WTC11 (cell line): ENCODE data around the gene RPS6KC1.

ENCODE experiments used
- TF ChIP-seq, protein P1 (sequence below): fragments of 200-600 bp; IDR thresholded peaks from 2 replicates; pipeline ENCODE4 v1.8.0; 2022; ENCODE audit warnings: antibody characterized with exemption
- TF ChIP-seq, protein P2 (sequence below): sonication (generic); formaldehyde crosslinking; IDR thresholded peaks from 2 replicates; pipeline ENCODE4 v1.8.0; 2022; ENCODE audit warnings: mild to moderate bottlenecking, missing genetic modification reagents

DNA sequence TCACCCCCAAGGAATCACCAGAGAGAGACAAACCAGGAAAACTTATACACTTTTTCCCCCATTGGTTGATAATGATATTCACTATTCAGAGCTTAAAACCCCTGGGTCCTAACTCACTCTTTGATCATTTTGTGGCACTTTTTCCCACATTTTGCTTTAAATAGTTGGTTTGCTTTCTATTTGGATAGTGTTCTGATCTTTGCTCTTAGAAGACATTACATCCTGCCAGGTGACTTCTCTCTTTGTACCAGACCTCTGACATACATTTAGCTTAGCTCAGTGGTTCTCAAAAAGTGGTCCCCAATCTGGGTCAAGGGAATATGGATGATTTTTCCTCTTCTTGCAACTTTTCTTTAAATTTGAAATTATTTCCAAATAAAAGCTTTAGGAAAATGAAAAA lies 228.4 kb downstream of the RPS6KC1 start:
- TF ChIP-seq, protein P1, sequence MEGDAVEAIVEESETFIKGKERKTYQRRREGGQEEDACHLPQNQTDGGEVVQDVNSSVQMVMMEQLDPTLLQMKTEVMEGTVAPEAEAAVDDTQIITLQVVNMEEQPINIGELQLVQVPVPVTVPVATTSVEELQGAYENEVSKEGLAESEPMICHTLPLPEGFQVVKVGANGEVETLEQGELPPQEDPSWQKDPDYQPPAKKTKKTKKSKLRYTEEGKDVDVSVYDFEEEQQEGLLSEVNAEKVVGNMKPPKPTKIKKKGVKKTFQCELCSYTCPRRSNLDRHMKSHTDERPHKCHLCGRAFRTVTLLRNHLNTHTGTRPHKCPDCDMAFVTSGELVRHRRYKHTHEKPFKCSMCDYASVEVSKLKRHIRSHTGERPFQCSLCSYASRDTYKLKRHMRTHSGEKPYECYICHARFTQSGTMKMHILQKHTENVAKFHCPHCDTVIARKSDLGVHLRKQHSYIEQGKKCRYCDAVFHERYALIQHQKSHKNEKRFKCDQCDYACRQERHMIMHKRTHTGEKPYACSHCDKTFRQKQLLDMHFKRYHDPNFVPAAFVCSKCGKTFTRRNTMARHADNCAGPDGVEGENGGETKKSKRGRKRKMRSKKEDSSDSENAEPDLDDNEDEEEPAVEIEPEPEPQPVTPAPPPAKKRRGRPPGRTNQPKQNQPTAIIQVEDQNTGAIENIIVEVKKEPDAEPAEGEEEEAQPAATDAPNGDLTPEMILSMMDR: no peak
- TF ChIP-seq, protein P2, sequence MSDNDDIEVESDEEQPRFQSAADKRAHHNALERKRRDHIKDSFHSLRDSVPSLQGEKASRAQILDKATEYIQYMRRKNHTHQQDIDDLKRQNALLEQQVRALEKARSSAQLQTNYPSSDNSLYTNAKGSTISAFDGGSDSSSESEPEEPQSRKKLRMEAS (CRISPR knock-in tag): no peak
